WTC11 (cell line): ENCODE measurements around the gene TWIST2. TPM values are rescaled to one million over a fixed set of nuclear protein-coding genes. Genes with fewer than 3 reads are reported as not detected.

Experiments
- ATAC-seq: fragments of 200-7000 bp; cut with Tn5 transposase; 2 replicates; pipeline ENCODE4 v1.10.0; 2021; ENCODE audit warnings: mild to moderate bottlenecking, moderate library complexity
- CTCF ChIA-PET: fragments of 300-600 bp; sonication (Branson Sonifier 250); formaldehyde crosslinking; loops from one replicate; lab custom pipeline; 2021; ENCODE audit warnings: antibody characterized with exemption; lab: Charles Lee
- POLR2A ChIA-PET: fragments of 350-600 bp; sonication (Branson Sonifier 250); formaldehyde crosslinking; loops from one replicate; lab custom pipeline; 2021; ENCODE audit warnings: antibody characterized with exemption; lab: Charles Lee
- DNase-seq: peaks from one replicate; pipeline ENCODE4 v3.0.0; 2021; ENCODE audit warnings: low spot score
- H3K27ac Mint-ChIP-seq: 2 replicates; pipeline ENCODE4 v1.8.0; 2021; ENCODE audit warnings: mixed read lengths
- H3K27me3 Mint-ChIP-seq: 2 replicates; pipeline ENCODE4 v1.8.0; 2021; ENCODE audit warnings: low read depth, mild to moderate bottlenecking, moderate library complexity, mixed read lengths
- H3K36me3 Mint-ChIP-seq: 2 replicates; pipeline ENCODE4 v1.8.0; 2021; ENCODE audit warnings: mixed read lengths
- H3K4me1 Mint-ChIP-seq: 2 replicates; pipeline ENCODE4 v1.8.0; 2022; ENCODE audit warnings: mixed read lengths
- H3K4me3 Mint-ChIP-seq: 2 replicates; pipeline ENCODE4 v1.8.0; 2021; ENCODE audit warnings: mild to moderate bottlenecking, moderate library complexity, mixed read lengths
- H3K9me3 Mint-ChIP-seq: 2 replicates; pipeline ENCODE4 v1.8.0; 2021; ENCODE audit warnings: mixed read lengths
- ATF2 ChIP-seq: sonication (generic); formaldehyde crosslinking; IDR thresholded peaks from 2 replicates; pipeline ENCODE4 v1.8.1; 2022; ENCODE audit warnings: low read depth, missing genetic modification reagents, borderline replicate concordance
- ATF6 ChIP-seq: sonication (generic); formaldehyde crosslinking; IDR thresholded peaks from 2 replicates; pipeline ENCODE4 v1.8.1; 2023; ENCODE audit warnings: mild to moderate bottlenecking, missing genetic modification reagents
- CREM ChIP-seq: sonication (generic); formaldehyde crosslinking; IDR thresholded peaks from 2 replicates; pipeline ENCODE4 v1.8.1; 2022; ENCODE audit warnings: mild to moderate bottlenecking, missing genetic modification reagents, moderate library complexity
- ESRRA ChIP-seq: sonication (generic); formaldehyde crosslinking; IDR thresholded peaks from 2 replicates; pipeline ENCODE4 v1.8.1; 2022; ENCODE audit warnings: mild to moderate bottlenecking, missing genetic modification reagents, borderline replicate concordance
- FOXP1 ChIP-seq: sonication (generic); formaldehyde crosslinking; IDR thresholded peaks from 2 replicates; pipeline ENCODE4 v1.8.0; 2022; ENCODE audit warnings: missing genetic modification reagents, mild to moderate bottlenecking, moderate library complexity, borderline replicate concordance
- KAT7 ChIP-seq: sonication (generic); formaldehyde crosslinking; IDR thresholded peaks from 2 replicates; pipeline ENCODE4 v1.8.1; 2023; ENCODE audit warnings: missing genetic modification reagents, mild to moderate bottlenecking, borderline replicate concordance
- NFE2L1 ChIP-seq: sonication (generic); formaldehyde crosslinking; IDR thresholded peaks from 2 replicates; pipeline ENCODE4 v1.8.1; 2023; ENCODE audit warnings: missing genetic modification reagents
- PRDM15 ChIP-seq: sonication (generic); formaldehyde crosslinking; IDR thresholded peaks from 2 replicates; pipeline ENCODE4 v1.8.0; 2022; ENCODE audit warnings: missing genetic modification reagents
- PRRX2 ChIP-seq: fragments of 250-450 bp; sonication (Bioruptor Pico); IDR thresholded peaks from 2 replicates; pipeline ENCODE4 v1.8.0; 2021; ENCODE audit warnings: mild to moderate bottlenecking
- STAT6 ChIP-seq: sonication (generic); formaldehyde crosslinking; conservative IDR thresholded peaks from 2 replicates; pipeline ENCODE4 v1.8.1; 2023; ENCODE audit warnings: mild to moderate bottlenecking, low read depth, missing genetic modification reagents, moderate library complexity
- TEAD4 ChIP-seq: sonication (generic); formaldehyde crosslinking; IDR thresholded peaks from 2 replicates; pipeline ENCODE4 v1.8.0; 2022; ENCODE audit warnings: mild to moderate bottlenecking, missing genetic modification reagents
- TP53 ChIP-seq: sonication (generic); formaldehyde crosslinking; IDR thresholded peaks from 2 replicates; pipeline ENCODE4 v1.8.1; 2023; ENCODE audit warnings: mild to moderate bottlenecking, missing genetic modification reagents
- USF1 ChIP-seq: sonication (generic); formaldehyde crosslinking; IDR thresholded peaks from 2 replicates; pipeline ENCODE4 v1.8.0; 2022; ENCODE audit warnings: mild to moderate bottlenecking, missing genetic modification reagents
- ZNF121 ChIP-seq: sonication (generic); formaldehyde crosslinking; IDR thresholded peaks from 2 replicates; pipeline ENCODE4 v1.8.0; 2023; ENCODE audit warnings: missing genetic modification reagents
- ZNF281 ChIP-seq: sonication (generic); formaldehyde crosslinking; IDR thresholded peaks from 2 replicates; pipeline ENCODE4 v1.8.0; 2023; ENCODE audit warnings: mild to moderate bottlenecking, missing genetic modification reagents
- ZNF396 ChIP-seq: fragments of 250-450 bp; sonication (Bioruptor Pico); IDR thresholded peaks from 2 replicates; pipeline ENCODE4 v1.8.0; 2021; ENCODE audit warnings: mild to moderate bottlenecking, moderate library complexity, borderline replicate concordance
- ZNF416 ChIP-seq: fragments of 250-450 bp; sonication (Bioruptor Pico); IDR thresholded peaks from 2 replicates; pipeline ENCODE4 v1.9.0; 2021; ENCODE audit warnings: mild to moderate bottlenecking, inconsistent platforms
- ZNF423 ChIP-seq: fragments of 250-450 bp; sonication (Bioruptor Pico); IDR thresholded peaks from 2 replicates; pipeline ENCODE4 v2.1.2; 2022; ENCODE audit warnings: mild to moderate bottlenecking, moderate library complexity
- total RNA-seq: library from RNA; stranded (reverse); gene quantifications from 3 replicates; pipeline ENCODE4 v1.2.3, GENCODE V29; 2021

TWIST2 gene
- total RNA-seq, 1 experiment from 2014 or later = 5.7 TPM

GRCh38 chr2:238930216-238930615 is 82.3 kb downstream of the TWIST2 start:
- H3K27me3 Mint-ChIP-seq = no peaks in the 10 kb centered on the region; the same call in 1 of the 2 replicates
- ChIA-PET CTCF (no interaction called here), POLR2A (no interaction called here)
- no peaks in the 10 kb centered on the region for H3K4me1 Mint-ChIP-seq
- H3K9me3 Mint-ChIP-seq = no peaks in the 10 kb centered on the region; the same call in 1 of the 2 replicates
- TF ChIP-seq TEAD4 (CRISPR knock-in tag) (no peak), KAT7 (CRISPR knock-in tag) (no peak), PRDM15 (no peak), ATF2 (no peak), ESRRA (CRISPR knock-in tag) (no peak), ATF6 (CRISPR knock-in tag) (no peak), TP53 (CRISPR knock-in tag) (no peak), CREM (CRISPR knock-in tag) (no peak), NFE2L1 (CRISPR knock-in tag) (no peak), ZNF396 (CRISPR knock-in tag) (no peak), PRRX2 (CRISPR knock-in tag) (no peak), FOXP1 (CRISPR knock-in tag) (no peak), ZNF121 (no peak), ZNF281 (CRISPR knock-in tag) (no peak), ZNF423 (CRISPR knock-in tag) (no peak), ZNF416 (CRISPR knock-in tag) (no peak), STAT6 (CRISPR knock-in tag) (no peak), USF1 (CRISPR knock-in tag) (no peak)
- H3K27ac Mint-ChIP-seq = no peak overlapping the region
- H3K4me3 Mint-ChIP-seq = no peak overlapping the region
- ATAC-seq (no peak), DNase-seq (no peak)
- no peaks in the 10 kb centered on the region for H3K36me3 Mint-ChIP-seq
